GM06990 (cell line): ENCODE results near the gene CLASP2.

ENCODE experiments used
- DNase-seq: peaks from one replicate; pipeline ENCODE4 v3.0.0-alpha.2; 2011; ENCODE audit not compliant: insufficient read length; ENCODE audit errors: extremely low read depth
- H3K27me3 ChIP-seq: replicated peaks from 2 replicates; pipeline ENCODE4 v1.6.0; 2011; ENCODE audit warnings: low read length; ENCODE audit not compliant: control insufficient read depth, insufficient read depth
- H3K36me3 ChIP-seq: 2 replicates; pipeline ENCODE4 v1.5.1; 2011; ENCODE audit warnings: low read length; ENCODE audit not compliant: control insufficient read depth, insufficient read depth
- H3K4me3 ChIP-seq: replicated peaks from 2 replicates; pipeline ENCODE4 v1.5.1; 2011; ENCODE audit warnings: low read depth, mild to moderate bottlenecking, control low read depth, low read length
- CTCF ChIP-seq: IDR thresholded peaks from 2 replicates; pipeline ENCODE4 v1.5.1; 2011; ENCODE audit warnings: low read length, control low read depth, mild to moderate bottlenecking, inconsistent platforms; ENCODE audit not compliant: insufficient read depth, poor library complexity, severe bottlenecking

The CLASP2 gene

GRCh38 chr3:33664195-33664594 lies 53.9 kb downstream of the CLASP2 start:
- no peaks in the 10 kb centered on the region for H3K27me3 ChIP-seq
- DNase-seq = no peak
- no peaks in the 10 kb centered on the region for H3K36me3 ChIP-seq
- no peak overlapping the region for H3K4me3 ChIP-seq
- no peak for TF ChIP-seq CTCF

- no peak overlapping the region for H3K4me3 ChIP-seq
- H3K27me3 ChIP-seq = no peaks in the 10 kb centered on the region
- no peaks in the 10 kb centered on the region for H3K36me3 ChIP-seq
- no peak for DNase-seq
- TF ChIP-seq CTCF = no peak
Observed at GRCh38 chr3:33663042-33663441, 55.0 kb downstream of the CLASP2 start.

- no peak for TF ChIP-seq CTCF
- Histone ChIP-seq H3K36me3 (no peaks in the 10 kb centered on the region), H3K27me3 (no peaks in the 10 kb centered on the region), H3K4me3 (no peak overlapping the region)
- no peak for DNase-seq
Observed at GRCh38 chr3:33659856-33660434, 58.1 kb downstream of the CLASP2 start.

GRCh38 chr3:33658991-33659848 lies 58.8 kb downstream of the CLASP2 start:
- Histone ChIP-seq H3K27me3 (no peaks in the 10 kb centered on the region), H3K36me3 (no peaks in the 10 kb centered on the region), H3K4me3 (0 out of 2 replicates have a peak overlapping the region, but pooled peaks have one; percentile 5)
- TF ChIP-seq CTCF = no peak
- DNase-seq = peak; percentile 52

GRCh38 chr3:33658621-33658990 lies 59.4 kb downstream of the CLASP2 start:
- no peak for TF ChIP-seq CTCF
- DNase-seq = no peak
- Histone ChIP-seq H3K4me3 (0 out of 2 replicates have a peak overlapping the region, but pooled peaks have one; percentile 5), H3K27me3 (no peaks in the 10 kb centered on the region), H3K36me3 (no peaks in the 10 kb centered on the region)
